Measurements from ENCODE around the gene MPND.

DNA sequence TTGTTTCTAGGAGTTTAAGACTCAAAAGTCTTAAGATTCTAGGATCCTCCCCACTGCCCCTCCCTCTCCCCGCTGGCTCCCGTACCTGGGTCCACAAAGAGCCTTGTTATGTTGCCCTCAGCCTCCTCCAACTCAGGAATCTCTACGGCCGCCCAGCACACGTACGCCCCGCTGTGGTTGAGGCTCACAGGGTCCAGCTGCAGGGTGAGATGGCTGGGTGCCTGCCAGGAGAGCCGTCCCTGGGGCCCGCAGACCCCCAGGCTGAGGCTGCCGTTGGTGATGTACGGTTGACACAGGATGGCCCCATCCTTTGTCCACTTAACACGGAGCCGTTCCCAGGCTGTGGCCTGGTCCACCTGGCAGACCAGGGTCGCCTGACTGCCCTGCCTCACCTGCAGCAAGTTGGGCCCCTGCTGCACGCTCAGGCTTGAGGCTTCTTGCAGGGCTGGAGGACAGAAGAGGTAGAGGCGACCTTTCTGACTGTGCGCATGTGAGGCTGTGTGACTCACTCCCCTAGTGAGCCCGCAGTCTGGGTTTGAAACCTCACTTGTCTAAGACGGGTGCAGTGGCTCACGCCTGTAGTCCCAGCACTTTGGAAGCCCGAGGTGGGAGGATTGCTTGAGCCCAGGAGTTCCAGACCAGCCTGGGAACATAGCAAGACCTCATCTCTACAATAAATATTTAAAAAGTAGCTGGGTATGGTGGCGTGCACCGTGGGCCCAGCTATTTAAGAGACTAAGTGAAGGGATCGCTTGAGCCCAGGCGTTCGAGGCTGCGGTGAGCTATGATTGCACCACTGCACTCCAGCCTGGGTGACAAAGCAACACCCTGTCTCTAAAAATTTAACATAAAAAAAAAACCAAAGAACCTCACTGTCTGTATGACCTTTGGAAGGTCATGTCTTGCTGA, 45.2 kb upstream of the MPND start:
- TF ChIP-seq, protein P1, sequence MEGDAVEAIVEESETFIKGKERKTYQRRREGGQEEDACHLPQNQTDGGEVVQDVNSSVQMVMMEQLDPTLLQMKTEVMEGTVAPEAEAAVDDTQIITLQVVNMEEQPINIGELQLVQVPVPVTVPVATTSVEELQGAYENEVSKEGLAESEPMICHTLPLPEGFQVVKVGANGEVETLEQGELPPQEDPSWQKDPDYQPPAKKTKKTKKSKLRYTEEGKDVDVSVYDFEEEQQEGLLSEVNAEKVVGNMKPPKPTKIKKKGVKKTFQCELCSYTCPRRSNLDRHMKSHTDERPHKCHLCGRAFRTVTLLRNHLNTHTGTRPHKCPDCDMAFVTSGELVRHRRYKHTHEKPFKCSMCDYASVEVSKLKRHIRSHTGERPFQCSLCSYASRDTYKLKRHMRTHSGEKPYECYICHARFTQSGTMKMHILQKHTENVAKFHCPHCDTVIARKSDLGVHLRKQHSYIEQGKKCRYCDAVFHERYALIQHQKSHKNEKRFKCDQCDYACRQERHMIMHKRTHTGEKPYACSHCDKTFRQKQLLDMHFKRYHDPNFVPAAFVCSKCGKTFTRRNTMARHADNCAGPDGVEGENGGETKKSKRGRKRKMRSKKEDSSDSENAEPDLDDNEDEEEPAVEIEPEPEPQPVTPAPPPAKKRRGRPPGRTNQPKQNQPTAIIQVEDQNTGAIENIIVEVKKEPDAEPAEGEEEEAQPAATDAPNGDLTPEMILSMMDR (IDR thresholded peaks at IDR 0.05), result no peak
- TF ChIP-seq POLR2A (IDR thresholded peaks at IDR 0.05), result no peak
